ENCODE results near the gene MTIF3.

- TF ChIP-seq POLR2AphosphoS5 (IDR thresholded peaks at IDR 0.05; ENCODE audit: low read depth, low read length): no peak
- TF ChIP-seq POLR2A (IDR thresholded peaks at IDR 0.05; ENCODE audit: low read depth, low read length): no peak
- TF ChIP-seq TAF1 (IDR thresholded peaks at IDR 0.05; ENCODE audit: borderline replicate concordance, low read depth, low read length): no peak
Measured at GRCh38 chr13:27428160-27428559, 22.2 kb downstream of the MTIF3 start.

Measured in GM12892 (cell line).